ENCODE data around the gene RSU1.

RSU1 gene

DNA sequence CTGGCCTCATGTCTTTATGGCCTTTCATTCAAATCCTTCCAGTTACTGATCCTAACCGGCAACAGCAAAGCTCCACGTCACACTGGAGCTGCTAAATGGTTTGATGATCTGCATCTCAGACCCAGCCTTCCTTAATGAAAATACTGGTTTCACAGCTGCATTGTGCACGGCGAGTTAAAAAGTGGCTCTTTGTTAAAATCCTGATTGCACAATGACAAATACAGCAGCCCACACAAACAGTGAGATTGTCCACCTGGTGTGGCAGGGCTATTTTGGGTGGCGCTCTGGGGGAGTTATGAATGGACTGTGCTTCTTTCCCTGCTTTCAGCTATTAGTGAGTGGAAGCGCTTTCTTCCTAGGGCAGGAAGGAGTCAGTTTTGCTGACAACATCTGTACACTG lies 232.1 kb downstream of the RSU1 start:
- DNase-seq = no peak

DNA sequence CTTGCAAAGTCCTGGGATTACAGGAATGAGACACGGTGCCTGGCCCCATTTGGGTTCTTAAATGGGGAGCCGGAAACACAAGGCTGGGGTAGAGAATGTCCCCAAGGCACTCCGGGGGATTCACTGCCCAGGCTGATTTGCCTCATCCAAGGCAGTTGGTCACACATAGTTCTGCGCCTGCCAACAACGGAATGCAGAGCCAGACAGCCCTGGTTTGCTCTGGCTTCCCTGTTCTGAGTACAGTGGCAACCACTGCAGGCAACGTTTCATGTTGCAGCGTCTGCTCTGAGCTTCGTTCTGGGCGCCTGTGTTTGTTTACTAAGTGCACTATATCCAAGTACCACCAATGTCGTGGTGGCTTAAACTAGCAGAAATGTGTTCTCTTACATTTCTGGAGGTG lies 233.8 kb downstream of the RSU1 start:
- no peak for DNase-seq

DNA sequence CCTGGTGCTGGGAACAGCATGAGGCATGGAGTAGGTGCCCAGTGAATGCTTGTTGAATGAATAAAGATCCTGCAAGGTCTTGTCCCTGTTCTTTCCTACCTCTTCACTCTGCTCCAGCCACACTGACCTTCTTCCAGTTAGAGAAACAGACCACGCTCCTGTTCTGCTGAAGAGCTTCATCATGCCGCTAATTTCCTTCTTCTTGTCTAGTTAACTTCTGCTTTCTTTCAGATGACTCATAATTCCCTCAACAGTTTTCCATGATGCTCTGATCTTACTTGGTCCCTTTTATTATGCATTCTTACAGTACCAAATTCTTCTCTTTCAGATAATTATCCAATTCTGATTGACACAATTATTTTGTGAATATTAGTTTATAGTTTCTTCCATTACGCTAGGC lies 236.0 kb downstream of the RSU1 start:
- DNase-seq = no peak

DNA sequence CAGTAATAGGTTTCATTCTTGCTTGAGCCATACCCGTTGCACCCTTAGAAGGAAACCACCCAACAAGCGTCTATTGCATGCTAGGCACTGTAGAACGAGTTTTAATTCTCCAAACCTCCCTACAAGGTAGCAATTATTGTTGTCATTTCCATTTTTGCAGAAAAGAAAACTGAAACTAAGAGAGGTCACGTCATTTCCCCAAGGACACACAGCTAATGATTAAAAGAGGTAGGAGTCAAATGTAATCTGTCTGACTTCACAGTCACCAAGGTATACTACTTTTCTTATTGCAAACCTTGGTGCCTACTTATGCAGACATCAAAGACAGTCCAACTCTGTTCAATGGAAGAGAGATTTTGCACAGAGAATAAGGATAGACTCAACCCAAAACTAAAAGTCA lies 246.5 kb downstream of the RSU1 start:
- no peak for DNase-seq

DNA sequence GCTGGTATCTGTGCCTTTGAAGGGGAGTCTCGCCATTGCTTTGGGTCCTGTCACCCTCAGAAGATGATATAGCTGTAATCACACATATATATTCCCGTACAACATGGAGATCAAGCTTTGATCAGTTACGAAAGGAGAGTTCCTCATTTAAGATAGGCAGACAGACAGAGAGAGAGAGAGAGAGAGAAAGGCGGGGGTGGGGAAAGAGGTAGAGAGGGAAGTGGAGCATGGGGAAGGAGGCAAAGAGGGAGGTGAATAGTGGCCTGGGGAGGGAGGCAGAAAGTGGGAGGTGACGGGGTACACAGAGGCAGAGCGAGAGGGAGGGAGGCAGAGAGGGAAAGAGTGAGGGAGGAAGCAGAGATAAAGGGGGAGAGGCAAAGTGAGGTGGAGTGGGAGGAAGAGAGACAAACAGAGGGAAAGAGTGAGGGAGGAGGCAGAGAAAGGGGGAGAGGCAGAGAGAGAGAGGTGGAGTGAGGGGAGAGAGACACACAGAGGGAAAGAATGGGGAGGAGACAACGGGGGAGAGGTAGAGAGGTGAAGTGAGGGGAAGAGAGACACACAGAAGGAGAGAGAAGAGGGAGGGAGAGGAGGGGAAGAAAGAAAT lies 250.9 kb downstream of the RSU1 start:
- no peak for DNase-seq

DNA sequence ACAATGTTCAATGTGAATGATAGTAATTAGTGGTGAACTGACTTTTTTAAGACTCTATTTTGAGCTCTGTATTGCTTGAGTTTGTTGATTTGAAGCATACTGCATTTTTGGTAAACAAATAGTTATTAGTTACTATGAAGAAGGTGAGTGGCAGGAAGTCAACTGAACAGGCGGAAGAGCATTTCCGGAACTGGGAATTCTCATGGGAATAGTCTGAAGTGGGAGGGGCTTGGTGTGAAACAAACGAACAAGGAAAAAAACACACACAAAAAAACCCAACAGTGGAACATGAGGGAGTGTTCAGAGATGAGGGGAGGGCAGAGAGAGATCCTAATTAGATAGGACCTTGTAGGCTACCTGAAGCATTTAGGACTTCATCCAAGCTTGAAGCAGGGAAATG lies 251.6 kb downstream of the RSU1 start:
- DNase-seq = no peak

DNA sequence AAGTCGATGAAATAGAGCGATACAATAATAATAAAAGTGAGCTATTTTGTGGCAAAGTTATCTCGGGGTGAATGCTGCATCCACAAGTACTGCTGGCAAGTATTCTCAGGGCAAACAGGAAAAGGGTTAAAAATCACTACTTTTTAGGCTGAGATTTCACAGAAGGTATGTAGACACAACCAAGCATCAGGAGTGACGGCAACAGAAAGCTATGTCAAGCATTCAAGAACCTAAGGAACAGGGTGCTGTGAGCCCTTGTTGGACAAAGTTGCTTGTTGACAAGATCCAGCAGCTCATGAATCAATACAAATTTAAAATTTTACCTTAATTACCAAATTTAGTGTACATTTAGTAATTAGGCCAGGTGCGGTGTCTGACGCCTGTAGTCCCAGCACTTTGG lies 254.3 kb downstream of the RSU1 start:
- no peak for DNase-seq

DNA sequence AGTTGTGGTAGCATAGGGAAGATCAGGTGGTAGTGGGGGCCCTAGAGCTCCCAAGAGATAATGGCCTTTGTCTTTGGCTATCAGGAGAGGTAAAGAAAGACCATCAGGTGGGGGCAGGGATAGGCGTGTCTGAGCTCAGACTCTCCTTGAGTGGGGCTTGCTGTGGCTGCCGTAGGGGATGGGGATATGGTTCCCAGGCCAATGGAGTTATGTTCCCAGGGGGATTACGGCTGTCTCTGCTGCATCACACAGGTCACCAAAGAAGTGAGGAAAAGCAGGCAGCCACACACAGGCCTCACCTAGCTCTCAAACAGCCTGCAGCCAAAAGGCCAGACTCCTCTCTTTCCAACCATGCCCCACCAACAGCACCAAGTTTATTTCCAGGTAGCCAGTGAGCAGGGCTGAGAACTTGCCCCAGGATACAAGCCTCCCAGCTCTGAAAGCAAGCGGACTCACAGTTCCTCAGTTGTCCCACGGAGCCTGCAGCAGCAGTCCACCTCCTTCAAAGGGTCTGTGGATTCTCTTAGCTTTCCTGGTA lies 257.9 kb downstream of the RSU1 start:
- DNase-seq = no peak

DNA sequence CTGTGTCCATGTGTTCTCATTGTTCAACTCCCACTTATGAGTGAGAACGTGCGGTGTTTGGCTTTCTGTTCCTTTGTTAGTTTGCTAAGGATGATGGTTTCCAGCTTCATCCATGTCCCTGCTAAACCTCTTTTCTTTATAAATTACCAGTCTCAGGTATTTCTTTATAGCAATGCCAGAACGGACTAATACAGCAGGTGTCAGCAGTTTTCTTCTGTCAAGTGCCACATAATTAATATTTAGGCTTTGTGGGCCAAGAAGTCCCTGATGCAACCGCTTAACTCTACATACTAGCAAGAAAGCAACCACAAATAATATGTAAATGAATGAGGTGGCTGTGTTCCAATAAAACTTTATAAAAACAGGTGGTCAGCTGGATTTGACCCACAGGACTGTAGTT lies 269.3 kb downstream of the RSU1 start:
- DNase-seq = no peak

DNA sequence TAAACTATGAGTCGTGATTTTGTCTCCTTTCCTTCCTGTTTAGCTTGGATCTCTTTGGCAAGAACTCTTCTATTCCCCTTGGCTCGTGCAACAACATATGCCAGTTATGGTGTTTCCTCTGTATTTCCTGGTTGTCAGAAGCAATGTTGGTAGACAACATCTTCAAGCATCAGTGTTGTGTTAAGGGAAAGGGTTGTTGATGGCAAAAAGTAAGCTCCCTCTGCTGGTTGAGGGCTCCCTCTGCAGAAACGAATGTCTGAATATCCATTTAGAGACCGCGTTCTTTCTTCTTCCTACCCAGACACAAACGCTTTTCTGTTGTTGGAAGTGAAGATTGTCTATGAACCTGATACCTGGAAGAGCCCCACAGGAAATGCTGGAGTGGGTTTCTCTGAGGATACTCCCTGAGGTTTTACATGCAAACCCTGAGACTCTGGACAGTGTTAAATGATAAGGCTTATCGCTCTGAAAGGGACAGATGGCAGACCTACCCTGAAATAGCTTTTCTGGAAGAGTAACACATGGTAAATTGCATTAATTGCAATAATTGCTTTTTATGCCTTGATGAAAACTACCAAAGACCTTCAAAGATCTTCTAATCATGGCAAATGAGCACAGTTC lies 272.0 kb downstream of the RSU1 start:
- no peak for DNase-seq

DNA sequence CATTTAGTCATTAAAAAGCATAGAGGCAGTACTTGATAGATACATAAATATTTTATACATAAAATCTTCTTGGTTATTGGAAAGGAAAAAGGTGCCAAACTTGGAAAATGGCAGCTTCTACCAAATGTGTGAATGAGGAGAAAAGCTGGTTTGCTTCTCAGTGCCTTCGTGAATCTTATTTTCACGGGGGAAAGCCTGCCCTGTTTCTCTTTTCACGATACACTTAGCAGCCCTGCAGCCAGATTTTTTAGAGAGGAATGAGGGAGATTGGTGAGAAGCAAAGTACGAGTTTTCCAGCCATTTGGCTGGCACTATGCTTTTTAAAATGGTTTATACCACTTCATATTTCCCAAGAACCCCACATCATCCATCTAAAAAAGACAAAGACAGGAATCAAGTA lies 272.6 kb downstream of the RSU1 start:
- no peak for DNase-seq

DNA sequence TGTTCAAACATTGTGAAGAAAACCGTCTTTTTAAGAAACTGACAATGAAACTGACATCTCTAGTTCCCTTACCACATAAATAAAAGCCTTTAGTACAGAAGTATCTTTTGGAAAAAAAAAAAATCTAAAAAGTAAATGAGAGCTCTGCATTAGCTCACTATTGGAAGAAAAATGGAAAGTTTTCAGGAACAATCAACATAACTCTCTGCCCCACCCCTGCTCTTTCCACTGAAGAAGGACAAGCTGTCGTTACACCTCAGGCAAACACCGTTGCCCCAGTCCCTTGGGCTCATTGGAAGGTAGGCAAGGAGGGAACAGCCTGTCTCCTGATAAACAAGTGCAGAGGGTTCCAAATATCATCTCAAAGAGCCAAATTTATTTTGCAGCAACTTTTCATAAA lies 273.1 kb downstream of the RSU1 start:
- no peak for DNase-seq
